Measurements from ENCODE around the gene SLC25A48.

DNA sequence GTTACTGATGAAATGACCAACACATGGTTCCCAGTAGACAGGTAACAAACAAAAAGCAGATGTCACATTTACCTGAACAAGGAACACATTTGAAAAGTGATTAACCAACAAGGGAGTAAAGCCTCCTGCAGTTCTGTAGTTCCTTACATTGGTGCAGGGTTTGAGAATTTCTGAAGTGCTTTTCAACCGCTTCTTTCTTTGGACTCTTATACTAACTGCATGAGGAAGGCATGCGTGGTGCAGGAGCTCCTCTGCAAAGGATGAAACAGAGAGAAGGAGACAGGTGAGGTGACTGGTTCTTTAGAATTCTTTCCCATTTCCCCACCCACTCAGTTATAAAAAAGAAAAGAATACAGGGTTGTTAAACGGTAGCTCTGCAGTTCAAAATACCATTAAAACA, 65.8 kb downstream of the SLC25A48 start:
- TF ChIP-seq, protein P1, sequence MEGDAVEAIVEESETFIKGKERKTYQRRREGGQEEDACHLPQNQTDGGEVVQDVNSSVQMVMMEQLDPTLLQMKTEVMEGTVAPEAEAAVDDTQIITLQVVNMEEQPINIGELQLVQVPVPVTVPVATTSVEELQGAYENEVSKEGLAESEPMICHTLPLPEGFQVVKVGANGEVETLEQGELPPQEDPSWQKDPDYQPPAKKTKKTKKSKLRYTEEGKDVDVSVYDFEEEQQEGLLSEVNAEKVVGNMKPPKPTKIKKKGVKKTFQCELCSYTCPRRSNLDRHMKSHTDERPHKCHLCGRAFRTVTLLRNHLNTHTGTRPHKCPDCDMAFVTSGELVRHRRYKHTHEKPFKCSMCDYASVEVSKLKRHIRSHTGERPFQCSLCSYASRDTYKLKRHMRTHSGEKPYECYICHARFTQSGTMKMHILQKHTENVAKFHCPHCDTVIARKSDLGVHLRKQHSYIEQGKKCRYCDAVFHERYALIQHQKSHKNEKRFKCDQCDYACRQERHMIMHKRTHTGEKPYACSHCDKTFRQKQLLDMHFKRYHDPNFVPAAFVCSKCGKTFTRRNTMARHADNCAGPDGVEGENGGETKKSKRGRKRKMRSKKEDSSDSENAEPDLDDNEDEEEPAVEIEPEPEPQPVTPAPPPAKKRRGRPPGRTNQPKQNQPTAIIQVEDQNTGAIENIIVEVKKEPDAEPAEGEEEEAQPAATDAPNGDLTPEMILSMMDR (IDR thresholded peaks at IDR 0.05; ENCODE audit: low read length): no peak
- TF ChIP-seq EZH2 (IDR thresholded peaks at IDR 0.05; ENCODE audit: borderline replicate concordance, low read length): no peak
